COR-L47 (cell line): Measurements from ENCODE around the gene ZFR.
A peak's percentile ranks its signal among the peaks of the same experiment; 100 is the strongest.
"Not testable (repeated sequence)": the region's sequence is repeated elsewhere in the genome, so short reads cannot be mapped to it uniquely, and the experiment has no call there.

Experiments used
- DNase-seq: peaks from one replicate; lab custom pipeline; 2025; lab: John Stamatoyannopoulos, UW

The ZFR gene

GRCh38 chr5:32444431-32445286 lies at the start of gene ZFR:
ZFR (minus strand) TSS chr5:32444740; CDS start chr5:32444658, 82 bp downstream.
- DNase-seq = peak; percentile 80

DNA sequence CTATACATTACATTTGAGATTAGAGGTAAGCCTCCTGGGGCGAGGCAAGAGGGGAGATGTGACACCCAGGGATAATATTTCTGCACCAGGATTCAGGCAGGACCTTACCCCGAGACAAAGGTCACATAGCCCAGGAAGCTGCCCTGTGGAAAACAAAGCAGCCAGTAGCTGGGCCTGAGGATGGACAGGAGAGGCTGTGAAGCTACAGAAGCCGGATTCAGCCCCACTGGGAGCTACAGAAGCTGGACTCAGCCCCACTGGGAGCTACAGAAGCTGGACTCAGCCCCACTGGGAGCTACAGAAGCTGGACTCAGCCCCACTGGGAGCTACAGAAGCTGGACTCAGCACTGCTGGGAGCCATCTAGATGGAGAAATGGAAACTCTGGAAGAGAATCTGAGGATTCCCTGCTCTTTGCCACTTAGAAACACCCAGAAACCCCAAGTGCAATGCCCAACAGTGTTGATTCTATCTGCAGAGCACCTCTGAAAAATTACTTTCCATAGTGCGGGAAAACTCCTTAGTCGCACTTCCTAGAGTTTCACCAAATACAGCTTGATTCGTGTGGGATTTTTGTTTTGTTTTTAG lies 46.5 kb upstream of the ZFR start:
- no peak for DNase-seq

GRCh38 chr5:32489791-32490562 lies 45.4 kb upstream of the ZFR start:
- peak; percentile 96 for DNase-seq

DNA sequence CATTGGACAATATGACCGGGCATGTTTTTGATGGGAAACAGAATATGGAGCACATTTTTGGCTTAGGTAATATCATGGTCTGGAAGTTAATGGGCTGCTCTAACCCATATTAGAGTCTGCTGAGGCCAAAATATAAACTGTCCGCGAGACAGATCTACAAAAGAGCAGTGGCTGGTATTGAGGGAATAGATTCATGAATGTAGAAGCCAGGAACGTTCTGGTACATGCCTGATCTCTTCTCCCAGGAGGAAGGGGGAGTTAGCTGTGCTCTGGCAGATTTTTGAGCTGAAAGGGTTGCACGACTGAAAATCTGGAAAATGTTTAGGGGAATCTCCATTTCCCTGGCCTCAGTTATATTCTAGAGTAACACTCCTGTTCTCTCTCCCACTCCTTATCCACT lies 42.9 kb upstream of the ZFR start:
- no peak for DNase-seq

DNA sequence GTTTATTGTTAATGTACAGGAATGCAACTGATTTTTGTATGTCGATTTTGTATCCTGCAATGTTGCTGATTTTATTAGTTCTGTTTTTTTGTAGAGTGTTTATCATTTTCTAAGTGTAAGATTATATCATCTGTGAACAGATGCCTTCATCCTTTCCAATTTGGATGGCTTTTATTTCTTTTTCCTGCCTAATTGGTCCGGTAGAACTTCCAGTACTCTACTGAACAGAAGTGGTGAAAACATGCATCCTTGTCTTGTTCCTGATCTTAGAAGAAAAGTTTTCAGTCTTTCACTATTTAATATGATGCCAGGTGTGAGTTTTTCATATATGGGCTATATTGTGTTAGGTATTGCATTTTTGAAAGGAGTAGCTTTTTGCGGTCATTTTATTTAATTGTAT lies 42.5 kb upstream of the ZFR start:
- no peak for DNase-seq

DNA sequence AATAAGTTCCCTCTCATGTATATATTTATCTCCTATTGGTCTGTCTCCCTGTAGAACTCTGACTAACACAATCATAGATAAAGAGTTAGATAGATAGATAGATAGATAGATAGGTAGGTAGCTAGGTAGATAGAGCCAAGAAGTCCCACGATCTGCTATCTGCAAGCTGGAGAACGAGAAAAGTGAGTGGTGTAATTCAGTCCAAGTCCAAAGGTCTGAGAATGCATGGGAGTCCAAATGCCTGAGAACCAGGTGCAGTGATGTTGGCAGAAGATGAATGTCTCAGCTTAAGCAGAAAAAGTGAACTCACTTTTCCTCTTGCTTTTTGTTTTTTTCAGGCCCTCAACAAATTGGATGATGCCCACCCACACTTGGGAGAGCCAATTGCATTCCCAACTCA lies 37.7 kb upstream of the ZFR start:
- DNase-seq = no peak

DNA sequence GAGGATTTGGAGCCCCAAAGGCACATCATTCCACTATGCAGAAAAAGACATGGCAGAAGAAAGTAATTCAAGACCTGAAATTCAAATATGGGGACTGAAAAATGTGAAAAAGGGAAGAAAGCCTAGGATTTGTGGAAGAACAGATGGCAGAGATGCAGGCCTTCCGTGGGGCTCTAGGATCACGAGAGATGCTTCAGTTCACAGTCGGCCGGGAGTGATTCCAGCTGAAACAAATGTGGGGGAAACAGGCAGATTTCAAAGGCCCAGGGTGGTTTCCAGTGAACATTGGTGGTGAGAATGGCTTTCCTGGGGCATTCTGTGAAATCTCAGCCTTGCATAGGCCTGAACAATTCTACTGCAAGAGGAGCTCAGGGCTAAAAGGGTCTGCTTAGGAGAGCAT lies 34.6 kb upstream of the ZFR start:
- DNase-seq = no peak

DNA sequence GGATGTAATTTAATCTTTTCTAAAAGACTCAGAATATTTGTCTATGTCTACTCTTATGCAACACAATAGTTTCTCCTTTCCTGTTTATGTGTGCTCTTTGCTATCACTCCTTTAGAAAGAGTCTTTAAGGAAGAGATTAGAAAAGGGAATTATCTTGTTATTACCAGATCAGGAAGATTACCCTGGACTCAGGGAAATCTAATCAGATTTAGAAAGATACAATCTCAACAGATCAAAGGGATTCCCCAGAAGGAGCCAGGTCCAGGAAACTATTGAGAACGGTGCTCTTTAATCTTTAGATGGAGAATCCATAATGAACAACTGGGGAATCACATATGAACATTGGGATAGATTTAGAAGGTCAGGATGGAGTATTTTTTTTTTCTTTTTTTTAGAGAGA lies 32.4 kb upstream of the ZFR start:
- no peak for DNase-seq

DNA sequence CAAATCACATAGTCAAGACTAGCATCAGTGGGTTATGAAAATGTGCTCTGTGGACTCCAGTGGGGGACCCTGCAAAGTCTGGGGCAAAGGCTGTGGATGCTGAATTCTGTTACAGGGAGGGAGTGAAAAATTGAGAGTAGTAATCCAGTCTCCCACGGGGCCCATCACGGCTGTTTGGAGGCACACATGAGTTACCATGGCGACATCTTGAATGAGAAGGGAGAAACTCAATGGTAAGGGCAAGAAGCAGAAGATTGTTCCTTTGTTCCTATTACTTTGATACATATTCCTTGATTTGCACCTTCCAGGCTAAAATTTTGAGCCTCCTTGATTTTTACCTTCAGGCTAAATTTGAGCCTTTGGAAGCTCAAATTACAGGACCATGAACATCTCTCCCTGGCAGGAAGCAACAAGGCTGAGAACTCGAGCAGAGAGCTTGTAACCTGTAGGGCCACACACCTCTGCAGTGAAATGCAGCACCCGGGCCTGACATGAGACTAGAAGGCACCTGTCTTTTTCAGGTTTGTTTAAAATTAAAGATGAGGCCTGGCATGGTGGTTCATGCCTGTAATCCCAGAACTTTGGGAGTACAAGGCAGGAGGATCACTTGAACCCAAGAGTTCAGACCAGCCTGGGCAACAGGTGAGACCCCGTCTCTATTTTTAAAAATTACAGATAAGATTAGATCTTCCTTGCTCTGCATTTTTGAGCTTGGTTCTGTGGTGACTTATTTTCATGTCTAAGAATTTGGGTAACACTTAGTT lies 31.0 kb upstream of the ZFR start:
- no peak for DNase-seq

- DNase-seq = no peak
Measured at GRCh38 chr5:32474209-32474854, 29.8 kb upstream of the ZFR start.

DNA sequence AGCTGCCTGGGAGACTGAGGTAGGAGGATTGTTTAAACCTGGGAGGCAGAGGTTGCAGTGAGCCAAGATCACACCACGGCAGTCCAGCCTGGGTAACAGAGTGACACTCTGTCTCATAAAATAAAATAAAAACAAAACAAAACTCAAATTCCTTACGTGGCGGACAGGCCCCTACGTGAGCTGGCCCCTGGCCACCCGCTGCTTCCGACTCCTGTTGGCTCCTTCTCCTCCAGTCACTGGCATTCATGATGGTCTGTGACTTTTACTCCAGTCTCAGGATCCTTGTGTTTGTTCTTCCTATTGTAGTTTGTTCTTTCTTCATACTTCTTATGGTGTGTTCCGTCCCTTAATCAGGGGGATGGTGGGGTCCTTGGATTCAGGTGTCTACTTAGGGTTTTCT lies 28.5 kb upstream of the ZFR start:
- DNase-seq = no peak

GRCh38 chr5:32471784-32472183 lies 27.2 kb upstream of the ZFR start:
- DNase-seq = peak; percentile 34

DNA sequence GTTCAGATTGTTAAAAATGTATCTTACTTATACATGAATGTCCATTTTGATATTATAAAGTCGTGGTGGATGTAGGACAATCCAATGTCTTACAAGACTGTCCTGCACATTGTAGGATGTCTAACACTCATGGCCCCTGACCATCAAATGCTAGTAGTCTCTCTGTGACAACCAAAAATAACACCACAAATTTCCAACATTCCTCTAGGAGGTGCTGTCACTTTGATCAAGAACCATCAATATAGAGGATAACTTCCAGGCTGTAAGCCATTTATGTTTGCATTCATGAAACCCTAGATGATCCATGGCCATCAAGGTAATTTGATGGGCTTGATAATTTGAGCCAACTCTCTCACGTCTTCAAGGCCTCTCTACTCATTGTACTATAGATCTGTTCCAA lies 20.5 kb upstream of the ZFR start:
- no peak for DNase-seq

- no peak for DNase-seq
Measured at GRCh38 chr5:32462618-32463017, 18.1 kb upstream of the ZFR start.

DNA sequence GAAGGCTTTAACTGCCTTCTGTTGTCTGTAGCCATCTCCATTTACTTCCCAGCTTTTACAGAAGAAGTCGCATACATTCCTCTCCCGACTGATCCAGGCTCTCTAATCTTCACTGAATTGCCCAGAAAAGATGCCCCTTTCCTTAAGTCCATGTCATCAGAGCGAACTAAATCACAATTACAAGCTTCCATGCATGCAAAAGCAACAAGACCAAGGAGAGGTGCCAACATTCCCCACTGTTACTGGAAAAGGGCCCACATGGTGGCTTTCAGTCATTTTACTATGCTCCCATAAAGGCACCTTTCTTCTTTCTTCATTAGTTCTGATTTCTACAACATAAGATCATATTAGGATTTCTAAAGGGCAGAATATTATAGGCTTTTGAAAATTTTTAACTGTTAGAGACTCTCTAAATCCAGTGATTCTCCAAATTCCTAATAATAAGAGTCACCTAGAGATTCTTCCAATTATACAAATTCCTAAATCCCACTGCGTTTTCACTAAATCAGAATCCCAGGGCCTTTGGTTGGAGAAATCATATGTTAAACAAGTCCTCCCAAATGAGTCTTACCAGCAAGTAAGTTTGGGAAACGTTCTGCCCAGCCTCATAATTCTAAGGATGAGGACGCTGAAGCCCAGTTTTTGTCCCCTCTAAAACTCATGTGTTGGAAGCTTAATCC lies 17.0 kb upstream of the ZFR start:
- no peak for DNase-seq

GRCh38 chr5:32460702-32461101 lies 16.2 kb upstream of the ZFR start:
- DNase-seq = no peak

GRCh38 chr5:32458880-32459495 lies 14.4 kb upstream of the ZFR start:
- no peak for DNase-seq

GRCh38 chr5:32455311-32455710 lies 10.8 kb upstream of the ZFR start:
- DNase-seq = no peak

DNA sequence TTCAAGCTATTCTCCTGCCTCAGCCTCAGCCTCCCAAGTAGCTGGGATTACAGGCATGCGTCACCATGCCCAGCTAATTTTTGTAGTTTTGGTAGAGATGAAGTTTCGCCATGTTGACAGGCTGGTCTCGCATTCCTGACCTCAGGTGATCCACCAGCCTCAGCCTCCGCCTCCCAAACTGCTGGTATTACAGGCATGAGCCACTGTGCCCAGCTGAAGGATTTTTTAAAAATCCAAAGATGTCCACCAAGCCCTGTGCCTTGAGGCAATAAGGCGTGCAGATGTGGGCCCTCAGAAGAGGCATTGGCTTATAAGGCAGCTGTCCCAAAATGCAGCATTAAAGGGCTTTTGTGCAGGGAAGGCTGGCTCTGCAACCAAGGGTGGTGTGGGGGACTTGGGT lies 10.3 kb upstream of the ZFR start:
- no peak for DNase-seq

GRCh38 chr5:32453916-32454315 lies 9.4 kb upstream of the ZFR start:
- DNase-seq = no peak

DNA sequence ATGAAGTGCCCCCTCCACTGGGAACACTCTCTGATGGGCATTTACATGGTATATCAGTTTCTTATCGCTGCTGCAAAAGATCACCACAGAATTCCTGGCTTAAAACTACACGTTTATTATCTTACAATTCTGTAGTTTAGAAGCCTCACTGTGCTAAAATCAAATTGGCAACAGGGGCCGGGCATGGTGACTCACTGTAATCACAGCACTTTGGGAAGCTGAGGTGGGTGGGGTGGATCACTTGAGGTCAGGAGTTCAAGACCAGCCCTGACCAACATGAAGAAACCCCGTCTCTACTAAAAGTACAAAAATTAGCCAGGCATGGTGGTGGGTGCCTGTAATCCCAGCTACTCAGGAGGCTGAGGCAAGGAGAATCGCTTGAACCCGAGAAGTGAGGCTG lies 7.8 kb upstream of the ZFR start:
- DNase-seq = not testable (repeated sequence)
